Skeletal muscle satellite cell (primary cell): ENCODE data around the gene CEP250.
"Not testable (repeated sequence)": the region's sequence is repeated elsewhere in the genome, so short reads cannot be mapped to it uniquely, and the experiment has no call there.

Experiments
- H3K27me3 ChIP-seq: 2 replicates; pipeline ENCODE4 v1.7.0; 2013; ENCODE audit warnings: low read length; ENCODE audit not compliant: control insufficient read depth, insufficient read depth
- H3K36me3 ChIP-seq: 2 replicates; pipeline ENCODE4 v1.7.0; 2013; ENCODE audit warnings: mild to moderate bottlenecking, control low read depth, low read length; ENCODE audit not compliant: insufficient read depth
- H3K4me1 ChIP-seq: 2 replicates; pipeline ENCODE4 v1.7.0; 2013; ENCODE audit warnings: low read length; ENCODE audit not compliant: control insufficient read depth, insufficient read depth
- H3K4me2 ChIP-seq: 2 replicates; pipeline ENCODE4 v1.7.0; 2013; ENCODE audit warnings: mild to moderate bottlenecking, low read length
- H3K4me3 ChIP-seq: 2 replicates; pipeline ENCODE4 v1.7.0; 2013; ENCODE audit warnings: low read length
- H3K9ac ChIP-seq: 2 replicates; pipeline ENCODE4 v1.7.0; 2013; ENCODE audit warnings: mild to moderate bottlenecking, low read depth, low read length, moderate library complexity
- H3K9me3 ChIP-seq: replicated peaks from 2 replicates; pipeline ENCODE4 v1.7.0; 2013; ENCODE audit warnings: mild to moderate bottlenecking, control low read depth, low read length

The CEP250 gene

GRCh38 chr20:35511814-35512420, 56.5 kb downstream of the CEP250 start:
- Histone ChIP-seq H3K27me3 (no peaks in the 10 kb centered on the region), H3K9ac (no peak overlapping the region), H3K4me3 (no peak overlapping the region), H3K36me3 (peaks cover 59% of the 10 kb centered on the region), H3K9me3 (no peaks in the 10 kb centered on the region), H3K4me1 (peaks cover 19% of the 10 kb centered on the region), H3K4me2 (no peak overlapping the region)

GRCh38 chr20:35514371-35514932, 59.1 kb downstream of the CEP250 start:
- Histone ChIP-seq H3K27me3 (no peaks in the 10 kb centered on the region), H3K4me3 (no peak overlapping the region), H3K9me3 (no peaks in the 10 kb centered on the region), H3K9ac (no peak overlapping the region), H3K36me3 (peaks cover 42% of the 10 kb centered on the region), H3K4me2 (no peak overlapping the region), H3K4me1 (peaks cover 13% of the 10 kb centered on the region)

GRCh38 chr20:35515341-35515740, 59.9 kb downstream of the CEP250 start:
- Histone ChIP-seq H3K9me3 (no peaks in the 10 kb centered on the region), H3K9ac (no peak overlapping the region), H3K4me2 (no peak overlapping the region), H3K4me3 (no peak overlapping the region), H3K36me3 (peaks cover 35% of the 10 kb centered on the region), H3K27me3 (no peaks in the 10 kb centered on the region), H3K4me1 (peaks cover 13% of the 10 kb centered on the region)

GRCh38 chr20:35515949-35516645, 60.7 kb downstream of the CEP250 start:
- H3K4me3 ChIP-seq: no peak overlapping the region
- H3K27me3 ChIP-seq: no peaks in the 10 kb centered on the region
- peaks cover 29% of the 10 kb centered on the region for H3K36me3 ChIP-seq
- H3K9me3 ChIP-seq: no peaks in the 10 kb centered on the region
- H3K4me2 ChIP-seq: peak overlapping the region; percentile 15
- no peak overlapping the region for H3K9ac ChIP-seq
- H3K4me1 ChIP-seq: peaks cover 13% of the 10 kb centered on the region

- H3K9ac ChIP-seq: no peak overlapping the region
- no peaks in the 10 kb centered on the region for H3K27me3 ChIP-seq
- H3K36me3 ChIP-seq: peaks cover 19% of the 10 kb centered on the region
- no peak overlapping the region for H3K4me2 ChIP-seq
- peaks cover 13% of the 10 kb centered on the region for H3K4me1 ChIP-seq
- no peaks in the 10 kb centered on the region for H3K9me3 ChIP-seq
- no peak overlapping the region for H3K4me3 ChIP-seq
Measured at GRCh38 chr20:35517125-35517524, 61.7 kb downstream of the CEP250 start.

GRCh38 chr20:35517767-35518166, 62.4 kb downstream of the CEP250 start:
- H3K27me3 ChIP-seq, H3K9me3 ChIP-seq, H3K9ac ChIP-seq, H3K4me3 ChIP-seq, H3K4me2 ChIP-seq: not testable (repeated sequence)
- H3K36me3 ChIP-seq: peaks cover 13% of the 10 kb centered on the region
- H3K4me1 ChIP-seq: peaks cover 13% of the 10 kb centered on the region

GRCh38 chr20:35518955-35519354, 63.6 kb downstream of the CEP250 start:
- Histone ChIP-seq H3K9me3 (no peaks in the 10 kb centered on the region), H3K9ac (no peak overlapping the region), H3K4me3 (no peak overlapping the region), H3K4me2 (no peak overlapping the region), H3K36me3 (peaks cover 4% of the 10 kb centered on the region), H3K27me3 (no peaks in the 10 kb centered on the region), H3K4me1 (peaks cover 13% of the 10 kb centered on the region)

- Histone ChIP-seq H3K4me1 (no peaks in the 10 kb centered on the region), H3K4me3 (no peak overlapping the region), H3K4me2 (no peak overlapping the region), H3K9ac (no peak overlapping the region), H3K27me3 (peaks cover 9% of the 10 kb centered on the region), H3K36me3 (no peaks in the 10 kb centered on the region), H3K9me3 (no peaks in the 10 kb centered on the region)
Measured at GRCh38 chr20:35523298-35523888, 68.0 kb downstream of the CEP250 start.

GRCh38 chr20:35525639-35526038, 70.2 kb downstream of the CEP250 start:
- H3K27me3 ChIP-seq: peaks cover 15% of the 10 kb centered on the region
- no peak overlapping the region for H3K9ac ChIP-seq

GRCh38 chr20:35527122-35527769, 71.8 kb downstream of the CEP250 start:
- H3K4me3 ChIP-seq: no peak overlapping the region

More at GRCh38 chr20:35525639-35526038, 70.2 kb downstream of the CEP250 start:
- Histone ChIP-seq H3K4me2 (no peak overlapping the region), H3K36me3 (no peaks in the 10 kb centered on the region), H3K4me1 (no peaks in the 10 kb centered on the region), H3K9me3 (no peaks in the 10 kb centered on the region), H3K4me3 (no peak overlapping the region)

GRCh38 chr20:35529552-35529951, 74.2 kb downstream of the CEP250 start, which contains the start of gene C20orf173:
C20orf173 (minus strand) TSS chr20:35529652; CDS start chr20:35529373, 279 bp downstream.
- H3K4me2 ChIP-seq: no peak within 1 kb of the TSS

More at GRCh38 chr20:35527122-35527769, 71.8 kb downstream of the CEP250 start:
- Histone ChIP-seq H3K9ac (no peak overlapping the region), H3K36me3 (no peaks in the 10 kb centered on the region), H3K9me3 (no peaks in the 10 kb centered on the region), H3K27me3 (peaks cover 15% of the 10 kb centered on the region), H3K4me2 (no peak overlapping the region), H3K4me1 (no peaks in the 10 kb centered on the region)

More at GRCh38 chr20:35529552-35529951, 74.2 kb downstream of the CEP250 start, which contains the start of gene C20orf173:
- Histone ChIP-seq H3K4me3 (no peak within 1 kb of the TSS), H3K36me3 (no peaks in the 10 kb centered on the region), H3K9ac (no peak within 1 kb of the TSS), H3K9me3 (no peaks in the 10 kb centered on the region), H3K27me3 (peaks cover 15% of the 10 kb centered on the region), H3K4me1 (no peaks in the 10 kb centered on the region)
